Measurements from ENCODE around the gene SF3B6. TPM values are rescaled to one million over a fixed set of nuclear protein-coding genes. Genes with fewer than 3 reads are reported as not detected.
A peak's percentile ranks its signal among the peaks of the same experiment; 100 is the strongest.

Gene SF3B6
- total and polyA plus RNA-seq, 2 of the 4 experiments (the other 2 are of a cell fraction), result 143 to 191 TPM

GRCh38 chr2:24077879-24078278, 1.8 kb upstream of the SF3B6 start:
- BruUV-seq (replicated peaks), result no TSS peak
- intact Hi-C loops (cut with micrococcal nuclease), result no loop called here

More at GRCh38 chr2:24077879-24078278, 1.8 kb upstream of the SF3B6 start:
- in situ Hi-C loops (cut with MboI; ENCODE audit: low sequenced_read_pairs) (loop anchor here (10.0 kb wide), 1 partner anchor 253 kb away; no protein-coding TSS in a partner anchor), dilution Hi-C loops (cut with HindIII; ENCODE audit: low sequenced_read_pairs, unreplicated experiment) (no loop called here)
- Histone ChIP-seq H4K8ac (ENCODE audit: low read depth in 2 of 2, low read length in 2 of 2) (peak overlapping the region; percentile 63 to 77; a peak in 3 of 4 replicates), H2AFZ (replicated peaks; ENCODE audit: low read length, poor library complexity) (no peak overlapping the region), H3K27me3 (ENCODE audit: control insufficient read depth, insufficient read depth, low read length) (no peaks in the 10 kb centered on the region), H3K4me1 (ENCODE audit: control insufficient read depth, insufficient read depth, low read length) (peaks cover 3% of the 10 kb centered on the region; the same call in 1 of the 2 replicates), H3K9me3 (ENCODE audit: control insufficient read depth, insufficient read depth, low read length) (no peaks in the 10 kb centered on the region), H2BK20ac (ENCODE audit: low read depth, low read length) (no peak overlapping the region), H3K4me3 (ENCODE audit: insufficient read depth, low read depth, low read length) (0 out of 2 replicates have a peak overlapping the region, but pooled peaks have one; percentile 73), H3K4me2 (ENCODE audit: low read depth, low read length) (peak overlapping the region; percentile 69), H2BK15ac (ENCODE audit: low read depth, low read length) (no peak overlapping the region), H3K27ac (ENCODE audit: insufficient read depth, low read length) (no peak overlapping the region), H3K36me3 (ENCODE audit: control insufficient read depth, insufficient read depth, low read length) (peaks cover 17% of the 10 kb centered on the region), H2AK9ac (replicated peaks; ENCODE audit: low read depth, low read length, poor library complexity) (peak overlapping the region; percentile 96), H3K79me1 (ENCODE audit: low read depth in 1 of 2, low read length in 2 of 2) (peaks cover 14 to 40% of the 10 kb centered on the region in 2 experiments), H3K23ac (ENCODE audit: low read depth, low read length) (0 out of 2 replicates have a peak overlapping the region, but pooled peaks have one; percentile 31), H3K14ac (replicated peaks; ENCODE audit: low read depth, low read length) (no peak overlapping the region), H4K20me1 (ENCODE audit: insufficient read depth, low read length) (no peaks in the 10 kb centered on the region; the same call in 1 of the 2 replicates), H4K91ac (ENCODE audit: insufficient read depth, low read depth, low read length) (no peak overlapping the region; the same call in 1 of the 2 replicates), H2AK5ac (ENCODE audit: low read depth, low read length) (0 out of 2 replicates have a peak overlapping the region, but pooled peaks have one; percentile 5), H3K56ac (ENCODE audit: extremely low read depth, insufficient read depth, low read length) (no peak overlapping the region), H3K9me1 (ENCODE audit: insufficient read depth, low read length) (peaks cover 3% of the 10 kb centered on the region; the same call in 1 of the 2 replicates), H2BK5ac (ENCODE audit: low read depth, low read length, poor library complexity, severe bottlenecking) (no peak overlapping the region), H2BK120ac (ENCODE audit: low read depth, low read length) (no peak overlapping the region), H3K18ac (ENCODE audit: low read depth, low read length) (no peak overlapping the region), H4K5ac (ENCODE audit: low read depth, low read length) (peak overlapping the region; percentile 85), H3K4ac (ENCODE audit: low read depth, low read length) (no peak overlapping the region; the same call in 1 of the 2 replicates), H3K9ac (ENCODE audit: low read depth, low read length) (no peak overlapping the region)
- DNase-seq, result no peak
- CTCF ChIA-PET, result interaction anchor here (0.6 kb wide), 1 partner anchor 304 kb away, joined by 5 read pairs; no protein-coding TSS in a partner anchor
- no CpG with 5 or more reads among the region's 2 CpGs for WGBS, 2 experiments (ENCODE audit: extremely low coverage in 2 of 2, insufficient read length in 1 of 2)
- POLR2A ChIA-PET (ENCODE audit: unreplicated experiment), result no interaction called here
- TF ChIP-seq RAD21 (IDR thresholded peaks at IDR 0.05; ENCODE audit: low read length) (no peak), FOS (IDR thresholded peaks at IDR 0.05; ENCODE audit: low read depth, low read length) (no peak), CHD1 (IDR thresholded peaks at IDR 0.05; ENCODE audit: low read depth, low read length) (no peak), RFX5 (IDR thresholded peaks at IDR 0.05; ENCODE audit: low read depth, low read length) (no peak), RCOR1 (IDR thresholded peaks at IDR 0.05; ENCODE audit: insufficient replicate concordance, low read length) (no peak), CEBPB (IDR thresholded peaks at IDR 0.05; ENCODE audit: low read depth, low read length) (no peak), BHLHE40 (IDR thresholded peaks at IDR 0.05; ENCODE audit: low read depth, low read length) (no peak), MXI1 (IDR thresholded peaks at IDR 0.05; ENCODE audit: borderline replicate concordance, low read depth, low read length) (no peak), MAFK (IDR thresholded peaks at IDR 0.05; ENCODE audit: low read depth, low read length) (no peak), POLR2A (IDR thresholded peaks at IDR 0.05; ENCODE audit: low read depth, low read length) (no peak), NFE2L2 (IDR thresholded peaks at IDR 0.05; ENCODE audit: low read depth, low read length) (no peak), ELK1 (IDR thresholded peaks at IDR 0.05; ENCODE audit: borderline replicate concordance, low read depth, low read length) (no peak), SMC3 (IDR thresholded peaks at IDR 0.05; ENCODE audit: low read depth, low read length) (no peak), MAZ (IDR thresholded peaks at IDR 0.05; ENCODE audit: borderline replicate concordance, low read depth, low read length) (no peak)
- TF ChIP-seq, protein P1, sequence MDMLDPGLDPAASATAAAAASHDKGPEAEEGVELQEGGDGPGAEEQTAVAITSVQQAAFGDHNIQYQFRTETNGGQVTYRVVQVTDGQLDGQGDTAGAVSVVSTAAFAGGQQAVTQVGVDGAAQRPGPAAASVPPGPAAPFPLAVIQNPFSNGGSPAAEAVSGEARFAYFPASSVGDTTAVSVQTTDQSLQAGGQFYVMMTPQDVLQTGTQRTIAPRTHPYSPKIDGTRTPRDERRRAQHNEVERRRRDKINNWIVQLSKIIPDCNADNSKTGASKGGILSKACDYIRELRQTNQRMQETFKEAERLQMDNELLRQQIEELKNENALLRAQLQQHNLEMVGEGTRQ (IDR thresholded peaks at IDR 0.05; ENCODE audit: low read depth, low read length), result no peak
- TF ChIP-seq, protein P2, sequence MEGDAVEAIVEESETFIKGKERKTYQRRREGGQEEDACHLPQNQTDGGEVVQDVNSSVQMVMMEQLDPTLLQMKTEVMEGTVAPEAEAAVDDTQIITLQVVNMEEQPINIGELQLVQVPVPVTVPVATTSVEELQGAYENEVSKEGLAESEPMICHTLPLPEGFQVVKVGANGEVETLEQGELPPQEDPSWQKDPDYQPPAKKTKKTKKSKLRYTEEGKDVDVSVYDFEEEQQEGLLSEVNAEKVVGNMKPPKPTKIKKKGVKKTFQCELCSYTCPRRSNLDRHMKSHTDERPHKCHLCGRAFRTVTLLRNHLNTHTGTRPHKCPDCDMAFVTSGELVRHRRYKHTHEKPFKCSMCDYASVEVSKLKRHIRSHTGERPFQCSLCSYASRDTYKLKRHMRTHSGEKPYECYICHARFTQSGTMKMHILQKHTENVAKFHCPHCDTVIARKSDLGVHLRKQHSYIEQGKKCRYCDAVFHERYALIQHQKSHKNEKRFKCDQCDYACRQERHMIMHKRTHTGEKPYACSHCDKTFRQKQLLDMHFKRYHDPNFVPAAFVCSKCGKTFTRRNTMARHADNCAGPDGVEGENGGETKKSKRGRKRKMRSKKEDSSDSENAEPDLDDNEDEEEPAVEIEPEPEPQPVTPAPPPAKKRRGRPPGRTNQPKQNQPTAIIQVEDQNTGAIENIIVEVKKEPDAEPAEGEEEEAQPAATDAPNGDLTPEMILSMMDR (conservative IDR thresholded peaks at IDR 0.05; ENCODE audit: low read depth, low read length), result no peak
- no peak for ATAC-seq (ENCODE audit: low read depth)
